Activated CD4-positive, CD25-positive, alpha-beta regulatory T cell treated with anti-CD3 and anti-CD28 coated beads, Interleukin-2, amount 50 U/mL, for 72 hours (primary cell): Measurements from ENCODE around the gene CSAD.
A peak's percentile ranks its signal among the peaks of the same experiment; 100 is the strongest.
"Not testable (repeated sequence)": the region's sequence is repeated elsewhere in the genome, so short reads cannot be mapped to it uniquely, and the experiment has no call there.

Experiments used
- DNase-seq: peaks from one replicate; pipeline ENCODE4 v3.0.0; 2021

Gene CSAD

DNA sequence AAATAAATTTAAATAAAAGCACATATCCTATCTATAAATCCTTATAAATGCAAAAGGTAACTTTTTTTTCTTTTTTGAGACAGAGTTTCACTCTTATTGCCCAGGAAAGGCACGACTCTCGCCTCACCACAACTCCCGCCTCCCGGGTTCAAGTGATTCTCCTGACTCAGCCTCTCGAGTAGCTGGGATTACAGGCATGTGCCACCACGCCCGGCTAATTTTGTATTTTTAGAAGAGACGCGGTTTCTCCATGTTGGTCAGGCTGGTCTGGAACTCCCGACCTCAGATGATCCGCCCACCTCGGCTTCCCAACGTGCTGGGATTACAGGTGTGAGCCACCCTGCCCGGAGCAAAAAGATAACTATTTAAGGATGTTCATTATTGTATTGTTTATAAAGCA is 1.9 kb downstream of the CSAD start:
- DNase-seq: not testable (repeated sequence)

DNA sequence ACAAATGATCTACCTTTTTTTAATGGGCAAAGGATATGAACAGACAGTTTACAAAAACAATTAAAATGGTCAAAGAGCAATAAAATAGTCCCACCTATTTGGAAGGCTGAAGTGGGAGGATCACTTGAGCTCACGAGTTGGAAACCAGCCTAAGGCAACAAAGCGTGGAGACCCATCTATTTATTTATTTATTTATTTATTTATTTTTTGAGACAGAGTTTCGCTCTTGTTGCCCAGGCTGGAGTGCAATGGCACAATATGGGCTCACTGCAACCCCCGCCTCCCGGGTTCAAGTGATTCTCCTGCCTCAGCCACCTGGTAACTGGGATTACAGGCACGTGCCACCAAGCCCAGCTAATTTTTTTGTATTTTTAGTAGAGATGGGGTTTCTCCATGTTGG is 3.3 kb downstream of the CSAD start:
- not testable (repeated sequence) for DNase-seq

DNA sequence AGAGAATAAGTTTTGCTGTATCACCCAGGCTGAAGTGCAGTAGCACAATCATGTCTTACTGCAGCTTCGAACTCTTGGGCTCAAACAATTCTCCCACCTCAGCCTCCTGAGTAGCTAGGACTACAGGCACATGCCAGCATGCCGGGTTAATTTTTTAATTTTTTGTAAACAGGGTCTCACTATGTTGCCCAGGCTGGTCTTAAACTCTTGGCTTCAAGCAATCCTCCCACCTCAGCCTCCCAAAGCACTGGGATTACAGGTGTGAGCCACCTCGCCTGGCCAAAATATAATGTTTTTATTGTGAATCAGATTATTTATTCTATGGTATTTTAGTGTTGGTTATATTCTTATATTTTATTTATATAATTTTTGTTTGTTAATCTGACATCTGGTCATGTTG is 4.0 kb downstream of the CSAD start:
- no peak for DNase-seq

DNA sequence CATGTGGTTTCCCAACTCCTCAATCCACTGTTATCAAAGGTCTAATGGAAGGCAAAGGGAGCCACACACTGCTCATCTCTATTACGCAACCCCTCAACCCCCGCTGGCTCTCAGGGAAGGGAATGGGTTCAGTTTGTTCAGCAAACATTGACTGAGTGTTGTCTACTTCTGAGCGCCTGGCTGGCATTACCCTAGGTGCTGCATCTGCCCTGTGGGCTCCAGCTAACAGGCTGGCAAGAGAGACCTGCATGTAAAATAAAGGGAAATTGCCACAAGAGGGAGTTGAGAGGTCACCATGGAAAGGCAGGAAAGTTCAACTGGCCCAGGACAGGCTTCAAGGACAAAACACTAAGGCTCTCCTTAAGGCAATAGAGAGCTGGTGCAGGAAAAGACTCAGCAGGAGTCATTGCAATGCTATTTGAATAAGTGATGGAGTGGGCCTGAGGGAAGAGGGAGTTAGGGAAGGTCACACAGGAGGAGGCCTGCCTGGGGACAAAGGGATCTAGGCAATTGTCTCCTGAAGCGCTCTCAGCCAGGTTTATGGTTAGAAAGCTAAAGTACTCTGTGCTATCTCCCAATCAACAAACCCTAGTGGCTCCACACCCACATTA is 5.7 kb downstream of the CSAD start:
- DNase-seq: no peak

DNA sequence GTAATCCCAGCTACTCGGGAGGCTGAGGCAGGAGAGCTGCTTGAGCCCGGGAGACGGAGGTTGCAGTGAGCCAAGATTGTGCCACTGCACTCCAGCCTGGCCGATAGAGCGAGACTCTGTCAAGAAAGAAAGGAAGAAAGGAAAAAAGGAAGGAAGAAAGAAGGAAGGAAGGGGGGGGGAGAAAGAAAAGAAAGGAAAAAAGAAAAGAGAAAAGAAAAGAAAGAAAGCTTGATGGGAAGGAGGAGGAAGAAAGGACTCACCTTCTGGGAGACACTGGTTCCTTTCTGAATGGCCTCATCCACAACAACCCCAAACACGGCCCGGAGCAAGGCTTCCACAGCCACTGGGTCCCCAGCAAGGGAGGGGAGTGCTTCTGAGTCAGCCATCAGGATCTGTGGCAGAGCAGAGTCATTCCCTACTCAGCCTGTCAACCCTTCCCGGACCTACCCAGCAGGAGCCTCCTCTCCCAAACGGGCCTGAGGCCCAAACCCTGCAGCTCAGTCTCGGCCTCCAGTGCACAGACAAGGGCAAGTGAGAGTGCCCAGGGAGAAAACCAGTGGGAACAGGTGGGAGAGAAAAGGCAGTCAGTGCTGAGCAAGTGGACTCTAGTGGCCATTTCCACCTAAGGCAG is 7.5 kb downstream of the CSAD start:
- no peak for DNase-seq

- no peak for DNase-seq
Observed at GRCh38 chr12:53172352-53172751, 8.4 kb downstream of the CSAD start.

- DNase-seq: no peak
Observed at GRCh38 chr12:53171725-53172329, 8.9 kb downstream of the CSAD start.

DNA sequence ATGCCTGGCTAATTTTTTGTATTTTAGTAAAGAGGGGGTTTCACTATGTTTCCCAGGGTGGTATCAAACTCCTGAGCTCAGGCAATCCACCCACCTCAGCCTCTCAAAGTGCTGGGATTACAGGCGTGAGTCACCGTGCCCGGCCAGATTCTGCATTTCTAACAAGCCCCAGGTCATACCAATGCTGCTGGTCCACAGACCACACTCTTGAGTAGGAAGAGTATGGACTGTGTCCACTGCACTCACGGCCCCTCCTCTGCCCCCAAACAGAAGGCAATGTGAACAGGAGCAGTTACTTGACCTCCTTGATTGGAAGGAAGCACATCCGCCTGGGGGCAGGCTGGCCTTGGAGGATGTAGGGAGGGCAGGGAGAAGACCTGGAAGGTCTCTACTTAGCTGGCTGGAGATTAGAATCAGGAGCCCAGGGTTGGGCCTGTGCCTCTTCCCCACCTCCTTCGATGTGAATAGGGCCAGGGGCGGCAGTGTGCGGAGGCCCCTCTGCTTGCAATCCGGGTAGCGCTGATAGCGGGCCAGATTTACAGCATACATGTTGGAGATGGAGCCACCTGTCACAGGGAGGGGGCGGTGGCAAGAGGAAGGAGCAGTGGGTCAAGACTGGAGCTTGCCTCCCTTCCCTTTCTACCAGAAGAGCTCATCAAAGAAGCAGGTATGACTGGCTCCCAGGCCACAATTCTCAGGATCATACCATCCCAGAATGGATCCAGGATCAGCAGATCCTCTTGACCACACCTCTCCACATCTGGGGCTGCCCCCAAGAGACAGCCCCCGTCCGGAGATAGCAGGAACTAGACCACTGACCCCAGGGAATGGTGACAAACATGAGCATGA is 9.6 kb downstream of the CSAD start:
- no peak for DNase-seq

GRCh38 chr12:53170215-53170614 is 10.5 kb downstream of the CSAD start:
- no peak for DNase-seq

- no peak for DNase-seq
Observed at GRCh38 chr12:53169644-53170043, 11.1 kb downstream of the CSAD start.

DNA sequence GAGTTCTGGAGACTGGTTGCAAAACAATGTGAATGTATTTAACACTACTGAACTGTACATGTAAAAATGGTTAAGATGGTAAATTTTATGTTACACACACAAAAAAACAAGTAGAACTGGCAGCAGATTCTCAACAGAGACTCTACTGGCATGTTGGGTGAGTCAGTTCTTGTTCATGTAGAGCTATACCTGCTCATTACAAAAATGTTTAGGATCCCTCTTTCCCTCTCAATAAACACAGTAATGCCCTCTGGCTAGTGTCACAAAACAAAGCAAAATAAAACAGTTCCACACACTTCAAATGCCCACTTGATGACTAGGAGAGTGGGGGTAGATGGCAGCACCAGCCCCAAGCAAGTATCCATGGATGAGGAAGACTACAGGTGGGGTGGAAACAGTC is 13.9 kb downstream of the CSAD start:
- DNase-seq: no peak

- not testable (repeated sequence) for DNase-seq
Observed at GRCh38 chr12:53163008-53163407, 17.7 kb downstream of the CSAD start.

GRCh38 chr12:53161119-53161911 is 19.4 kb downstream of the CSAD start:
- DNase-seq: no peak

DNA sequence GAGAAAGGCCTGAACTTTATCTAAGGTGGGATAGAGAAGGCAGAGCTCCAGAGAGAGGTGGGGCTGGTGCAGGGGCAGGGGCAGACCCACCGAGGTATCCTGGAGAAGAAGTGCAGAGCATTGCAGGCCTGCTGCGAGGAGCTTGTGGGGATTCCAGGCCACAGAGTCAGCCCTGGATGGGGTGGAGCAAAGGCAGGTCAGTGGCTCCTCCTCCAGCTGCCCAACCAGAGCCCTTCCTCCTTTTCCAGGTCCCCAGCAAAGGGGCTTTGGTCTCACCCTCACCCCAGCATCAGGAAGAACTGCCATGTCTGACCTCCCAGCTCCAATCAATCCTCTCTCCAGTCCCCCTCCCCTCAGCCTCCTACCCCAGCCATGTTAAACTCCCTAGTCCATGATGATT is 20.1 kb downstream of the CSAD start:
- no peak for DNase-seq

DNA sequence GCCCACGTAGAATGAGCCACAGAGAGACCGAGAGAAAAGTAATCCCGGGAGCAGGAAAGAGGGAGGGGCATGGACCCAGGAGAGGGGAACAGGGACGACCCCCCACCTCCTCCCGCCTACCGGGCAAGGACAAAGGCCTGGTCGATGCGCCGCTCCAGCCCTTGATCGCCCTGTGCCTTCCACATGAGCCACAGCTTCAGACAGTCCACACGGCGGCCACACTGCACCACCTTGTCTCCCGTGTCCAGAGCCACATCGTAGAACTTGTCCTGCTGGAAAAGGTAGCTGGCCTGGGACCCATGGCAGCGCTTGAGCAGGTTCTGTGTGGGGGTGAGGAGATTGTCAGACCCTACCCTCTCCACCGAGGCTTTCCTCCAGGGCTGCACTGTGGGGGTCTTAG is 20.7 kb downstream of the CSAD start:
- DNase-seq: no peak

GRCh38 chr12:53159195-53159839 is 21.4 kb downstream of the CSAD start:
- peak; percentile 89 for DNase-seq

- DNase-seq: no peak
Observed at GRCh38 chr12:53152390-53152789, 28.3 kb downstream of the CSAD start.

GRCh38 chr12:53151039-53151438 is 29.7 kb downstream of the CSAD start:
- no peak for DNase-seq

DNA sequence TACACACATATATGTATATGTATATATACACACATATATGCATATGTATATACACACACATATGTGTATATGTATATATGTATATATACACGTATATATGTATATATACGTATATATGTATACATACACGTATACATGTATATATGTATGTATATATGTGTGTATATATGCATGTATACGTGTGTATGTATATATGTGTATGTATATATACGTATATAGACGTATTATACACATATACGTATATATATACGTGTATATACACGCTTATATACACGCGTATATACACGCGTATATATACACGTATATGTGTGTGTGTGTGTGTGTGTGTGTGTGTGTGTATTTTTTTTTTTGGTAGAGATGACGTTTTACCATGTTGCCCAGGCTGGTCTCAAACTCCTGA is 33.1 kb downstream of the CSAD start:
- DNase-seq: no peak

DNA sequence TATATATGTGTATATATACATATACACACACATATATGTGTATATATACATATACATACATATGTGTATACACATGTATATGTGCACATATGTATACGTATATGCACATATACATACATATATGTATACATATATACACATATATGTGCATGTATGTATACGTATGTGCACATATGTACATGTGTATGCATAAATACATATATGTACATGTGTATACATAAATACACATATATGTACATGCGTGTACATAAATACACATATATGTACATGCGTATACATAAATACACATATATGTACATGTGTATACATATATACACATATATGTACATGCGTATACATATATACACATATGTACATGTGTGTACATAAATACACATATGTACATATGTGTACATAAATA is 33.5 kb downstream of the CSAD start:
- DNase-seq: no peak

DNA sequence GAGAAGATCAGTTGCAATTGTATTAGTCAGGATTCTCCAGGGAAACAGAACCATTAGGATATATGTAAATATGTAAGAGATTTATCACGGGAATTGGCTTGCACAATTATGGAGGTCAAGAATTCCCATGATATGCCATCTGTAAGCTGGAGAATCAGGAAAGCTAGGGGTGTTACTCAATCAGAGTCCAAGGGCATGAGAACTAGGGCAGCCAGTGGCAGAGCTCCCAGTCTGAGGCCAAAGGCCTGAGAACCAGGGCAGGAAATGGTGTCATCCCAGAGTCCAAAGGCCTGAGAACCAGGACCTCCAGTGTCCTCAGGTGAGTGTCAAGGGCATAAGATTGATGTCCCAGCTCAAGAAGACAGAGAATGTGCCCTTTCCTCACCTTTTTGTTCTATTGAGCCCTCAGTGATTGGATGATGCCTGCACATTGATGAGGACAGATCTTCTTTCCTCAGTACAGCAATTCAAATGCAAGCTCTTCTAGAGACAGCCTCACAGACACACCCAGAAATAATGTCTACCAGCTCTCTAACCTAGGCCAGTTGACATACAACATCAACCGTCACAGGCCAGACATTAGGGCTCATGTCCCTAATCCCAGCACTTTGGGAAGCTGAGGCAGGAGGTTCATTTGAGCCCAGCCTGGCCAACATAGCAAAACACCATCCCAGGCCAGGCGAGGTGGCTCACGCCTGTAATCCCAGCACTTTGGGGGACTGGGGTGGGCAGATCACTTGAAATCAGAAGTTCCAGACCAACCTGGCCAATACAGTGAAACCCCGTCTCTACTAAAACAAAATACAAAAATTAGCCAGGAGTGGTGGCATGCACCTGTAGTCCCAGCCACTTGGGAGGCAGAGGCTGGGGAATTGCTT is 35.1 kb downstream of the CSAD start:
- no peak for DNase-seq
